HCT116 (cell line): ENCODE measurements around the gene UROS. TPM values are rescaled to one million over a fixed set of nuclear protein-coding genes. Genes with fewer than 3 reads are reported as not detected.

Experiments used
- ATAC-seq: fragments of 200-7000 bp; cut with Tn5 transposase; 2 replicates; pipeline ENCODE4 v1.9.1; 2020; ENCODE audit warnings: mild to moderate bottlenecking, moderate library complexity
- BruUV-seq: library from RNA; stranded (reverse); fragments of 400-500 nt; replicated peaks from 2 replicates; lab custom pipeline; 2021; lab: Mats Ljungman, UMichigan
- CTCF ChIA-PET: fragments of 300-600 bp; sonication (Branson Sonifier 250); formaldehyde crosslinking; loops from one replicate; lab custom pipeline; 2021; ENCODE audit warnings: antibody characterized with exemption; lab: Charles Lee
- POLR2A ChIA-PET: fragments of 300-600, 350-600 bp; sonication (Branson Sonifier 250); formaldehyde crosslinking; loops from one replicate; lab custom pipeline; 2021; ENCODE audit warnings: antibody characterized with exemption; lab: Charles Lee
- RAD21 ChIA-PET, 2 experiments: fragments of 300-600 bp; sonication (Branson Sonifier 250); formaldehyde crosslinking; loops; one replicate each; lab custom pipeline; 2023; ENCODE audit warnings: low total read pairs in 2 of 2; ENCODE audit not compliant: uncharacterized antibody in 2 of 2, unreplicated experiment in 2 of 2, low non-redundant PET in 1 of 2; lab: Charles Lee
- DNase-seq: peaks from one replicate; pipeline ENCODE4 v3.0.0-alpha.2; 2010; ENCODE audit warnings: low read depth, low spot score
- H2AFZ ChIP-seq: fragments of 200-600 bp; shearing (Covaris generic), sonication (generic); 2 replicates; pipeline ENCODE4 v1.6.1; 2017; ENCODE audit warnings: low read depth, mixed run types, mixed read lengths, antibody characterized with exemption, low read length; ENCODE audit not compliant: poor library complexity, severe bottlenecking
- H3K27ac ChIP-seq: 2 replicates; pipeline ENCODE4 v1.5.1; 2012; ENCODE audit warnings: low read depth, low read length
- H3K27me3 ChIP-seq: fragments of 200-600 bp; sonication (generic); 2 replicates; pipeline ENCODE4 v1.6.1; 2016; ENCODE audit warnings: mixed run types, low read length, mixed read lengths; ENCODE audit not compliant: insufficient read depth
- H3K36me3 ChIP-seq, 2 experiments: fragments of 200-500 bp in 1 of 2; fragments of 200-600 bp in 1 of 2; sonication (Bioruptor generic) in 1 of 2; sonication (generic) in 1 of 2; 2 replicates each; pipeline versions ENCODE4 v1.5.1 to v1.6.1; 2014 to 2016; ENCODE audit warnings: low read length in 2 of 2, inconsistent platforms in 1 of 2, mixed read lengths in 1 of 2, mixed run types in 1 of 2; ENCODE audit not compliant: insufficient read depth in 2 of 2, control insufficient read depth in 1 of 2
- H3K4me1 ChIP-seq, 2 experiments: fragments of 200-600 bp in 1 of 2; sonication (generic) in 1 of 2; 2 replicates each; pipeline versions ENCODE4 v1.5.1 to v1.6.1; 2012 to 2017; ENCODE audit warnings: low read length in 2 of 2, inconsistent platforms in 1 of 2, mild to moderate bottlenecking in 1 of 2, mixed read lengths in 1 of 2, mixed run types in 1 of 2, moderate library complexity in 1 of 2; ENCODE audit not compliant: insufficient read depth in 2 of 2, control insufficient read depth in 1 of 2
- H3K4me2 ChIP-seq: fragments of 200-600 bp; sonication (generic); 2 replicates; pipeline ENCODE4 v1.6.1; 2017; ENCODE audit warnings: mixed run types, low read length, mixed read lengths
- H3K4me3 ChIP-seq, 2 experiments: fragments of 200-600 bp in 1 of 2; sonication (generic) in 1 of 2; replicated peaks in 1 of 2; 2 replicates each; pipeline ENCODE4 v1.5.1; 2011 to 2016; ENCODE audit warnings: low read length in 2 of 2, control low read depth in 1 of 2, low read depth in 1 of 2, mild to moderate bottlenecking in 1 of 2, mixed read lengths in 1 of 2, mixed run types in 1 of 2
- H3K79me2 ChIP-seq: fragments of 200-600 bp; sonication (generic); 2 replicates; pipeline ENCODE4 v1.6.1; 2017; ENCODE audit warnings: mild to moderate bottlenecking, mixed run types, low read length, moderate library complexity, mixed read lengths; ENCODE audit not compliant: insufficient read depth
- H3K9ac ChIP-seq: fragments of 200-600 bp; sonication (generic); 2 replicates; pipeline ENCODE4 v1.6.1; 2016; ENCODE audit warnings: low read length, mixed read lengths
- H3K9me2 ChIP-seq: fragments of 200-600 bp; sonication (generic), shearing (Covaris generic); 2 replicates; pipeline ENCODE4 v1.6.1; 2017; ENCODE audit warnings: mixed run types, mild to moderate bottlenecking, moderate library complexity; ENCODE audit not compliant: insufficient read depth
- H3K9me3 ChIP-seq, 2 experiments: fragments of 200-500 bp in 1 of 2; fragments of 200-600 bp in 1 of 2; sonication (Bioruptor generic) in 1 of 2; sonication (generic) in 1 of 2; 2 replicates each; pipeline ENCODE4 v1.6.1; 2014 to 2017; ENCODE audit warnings: low read length in 2 of 2, mixed read lengths in 2 of 2, inconsistent platforms in 1 of 2, low read depth in 1 of 2, mild to moderate bottlenecking in 1 of 2, mixed run types in 1 of 2, moderate library complexity in 1 of 2; ENCODE audit not compliant: control insufficient read depth in 1 of 2, insufficient read depth in 1 of 2
- H4K20me1 ChIP-seq: fragments of 200-600 bp; sonication (generic), shearing (Covaris generic); 2 replicates; pipeline ENCODE4 v1.6.1; 2017; ENCODE audit warnings: mixed run types, mild to moderate bottlenecking, moderate library complexity; ENCODE audit not compliant: insufficient read depth
- CBX3 ChIP-seq: IDR thresholded peaks from 2 replicates; pipeline ENCODE4 v1.6.1; 2012; ENCODE audit warnings: low read depth
- CEBPB ChIP-seq: IDR thresholded peaks from 2 replicates; pipeline ENCODE4 v1.6.1; 2012; ENCODE audit warnings: low read depth
- EGR1 ChIP-seq: IDR thresholded peaks from 2 replicates; pipeline ENCODE4 v1.6.1; 2012; ENCODE audit warnings: low read depth
- ELF1 ChIP-seq: IDR thresholded peaks from 2 replicates; pipeline ENCODE4 v1.6.1; 2012; ENCODE audit warnings: low read depth, borderline replicate concordance
- EZH2phosphoT487 ChIP-seq: fragments of 200-600 bp; IDR thresholded peaks from 2 replicates; pipeline ENCODE4 v1.6.1; 2018; ENCODE audit warnings: antibody characterized with exemption, borderline replicate concordance
- FOSL1 ChIP-seq: IDR thresholded peaks from 2 replicates; pipeline ENCODE4 v1.6.1; 2012; ENCODE audit warnings: low read depth
- JUND ChIP-seq: IDR thresholded peaks from 2 replicates; pipeline ENCODE4 v1.6.1; 2012
- MAX ChIP-seq: IDR thresholded peaks from 2 replicates; pipeline ENCODE4 v1.6.1; 2012
- POLR2A ChIP-seq: IDR thresholded peaks from 2 replicates; pipeline ENCODE4 v1.7.0; 2011; ENCODE audit warnings: borderline replicate concordance; ENCODE audit not compliant: insufficient read depth, insufficient read length; ENCODE audit errors: extremely low read depth
- POLR2AphosphoS5 ChIP-seq: IDR thresholded peaks from 2 replicates; pipeline ENCODE4 v1.6.1; 2011; ENCODE audit warnings: mild to moderate bottlenecking, low read depth, low read length, moderate library complexity
- RAD21 ChIP-seq: IDR thresholded peaks from 2 replicates; pipeline ENCODE4 v1.6.1; 2012; ENCODE audit warnings: low read depth, mild to moderate bottlenecking
- SIN3A ChIP-seq: IDR thresholded peaks from 2 replicates; pipeline ENCODE4 v1.6.1; 2012; ENCODE audit warnings: low read depth
- SP1 ChIP-seq: IDR thresholded peaks from 2 replicates; pipeline ENCODE4 v1.6.1; 2012; ENCODE audit warnings: low read depth
- SRF ChIP-seq: IDR thresholded peaks from 2 replicates; pipeline ENCODE4 v1.6.1; 2012; ENCODE audit warnings: low read depth
- ZFX ChIP-seq: fragments of 450-650 bp; IDR thresholded peaks from 2 replicates; pipeline ENCODE4 v1.6.1; 2017
- ZNF274 ChIP-seq: fragments of 200-500 bp; sonication (Bioruptor generic); IDR thresholded peaks from 2 replicates; pipeline ENCODE4 v1.6.1; 2014; ENCODE audit warnings: mild to moderate bottlenecking, low read depth, low read length, inconsistent platforms
- intact Hi-C: fragments of 100-400 bp; cut with micrococcal nuclease; formaldehyde crosslinking; loops from 2 replicates; pipeline ENCODE4 v1.10.0; 2022
- total RNA-seq: library from RNA; stranded (reverse); gene quantifications from one replicate; pipeline ENCODE4 v1.2.1, GENCODE V29; 2021; ENCODE audit not compliant: unreplicated experiment
- TF ChIP-seq, protein P1 (sequence below): IDR thresholded peaks from 2 replicates; pipeline ENCODE4 v1.6.1; 2012; ENCODE audit warnings: low read depth
- TF ChIP-seq, protein P2 (sequence below), 3 experiments: fragments of 200-600 bp in 1 of 3; sonication (generic) in 1 of 3; IDR thresholded peaks in 2 of 3; conservative IDR thresholded peaks in 1 of 3; 2 replicates each; pipeline ENCODE4 v1.5.1; 2012 to 2017; ENCODE audit warnings: low read depth in 2 of 3, low read length in 2 of 3, antibody characterized with exemption in 1 of 3, borderline replicate concordance in 1 of 3, control low read depth in 1 of 3, mild to moderate bottlenecking in 1 of 3, mixed read lengths in 1 of 3, mixed run types in 1 of 3, moderate library complexity in 1 of 3; ENCODE audit not compliant: insufficient read depth in 1 of 3
- TF ChIP-seq, protein P3 (sequence below): IDR thresholded peaks from 2 replicates; pipeline ENCODE4 v1.6.1; 2011; ENCODE audit warnings: mild to moderate bottlenecking, low read length, moderate library complexity; ENCODE audit not compliant: insufficient replicate concordance; ENCODE audit errors: extremely low read depth

UROS gene
- total RNA-seq, 1 experiment from 2014 or later, result 63.9 TPM

DNA sequence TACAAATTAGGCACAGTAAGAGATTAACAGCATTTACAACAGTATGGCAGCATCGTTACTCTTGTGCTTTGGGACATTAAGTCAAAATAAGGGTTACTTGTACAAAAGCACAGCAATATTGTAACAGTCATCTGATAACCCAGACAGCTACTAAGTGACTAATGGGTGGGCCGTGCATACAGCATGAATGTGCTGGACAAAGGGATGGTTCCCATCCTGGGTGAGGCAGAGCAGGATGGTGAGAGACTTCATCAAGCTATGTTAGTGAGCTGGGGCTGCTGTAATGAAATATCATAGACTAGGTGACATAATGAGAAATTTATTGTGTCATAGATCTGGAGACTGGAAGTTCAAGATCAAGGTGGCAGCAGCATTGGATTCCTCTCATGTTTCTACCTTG, 78.1 kb downstream of the UROS start:
- Histone ChIP-seq H2AFZ (no peak overlapping the region), H3K9me2 (no peaks in the 10 kb centered on the region), H4K20me1 (0 out of 2 replicates have a peak, but pooled peaks cover 5% of the 10 kb centered on the region), H3K4me1 (no peaks in the 10 kb centered on the region), H3K4me3 (no peak overlapping the region), H3K79me2 (no peaks in the 10 kb centered on the region), H3K9me3 (no peaks in the 10 kb centered on the region), H3K27ac (no peak overlapping the region), H3K4me2 (no peak overlapping the region), H3K9ac (no peak overlapping the region), H3K27me3 (no peaks in the 10 kb centered on the region), H3K36me3 (peaks cover 66 to 68% of the 10 kb centered on the region in 2 experiments; a peak in 3 of 4 replicates)
- RAD21 ChIA-PET, result no interaction called here
- POLR2A ChIA-PET, result no interaction called here
- ATAC-seq, result no peak
- no TSS peak for BruUV-seq
- TF ChIP-seq MAX, result no peak
- no peak for TF ChIP-seq JUND
- no peak for TF ChIP-seq FOSL1
- no peak for TF ChIP-seq ELF1
- TF ChIP-seq, protein P1, sequence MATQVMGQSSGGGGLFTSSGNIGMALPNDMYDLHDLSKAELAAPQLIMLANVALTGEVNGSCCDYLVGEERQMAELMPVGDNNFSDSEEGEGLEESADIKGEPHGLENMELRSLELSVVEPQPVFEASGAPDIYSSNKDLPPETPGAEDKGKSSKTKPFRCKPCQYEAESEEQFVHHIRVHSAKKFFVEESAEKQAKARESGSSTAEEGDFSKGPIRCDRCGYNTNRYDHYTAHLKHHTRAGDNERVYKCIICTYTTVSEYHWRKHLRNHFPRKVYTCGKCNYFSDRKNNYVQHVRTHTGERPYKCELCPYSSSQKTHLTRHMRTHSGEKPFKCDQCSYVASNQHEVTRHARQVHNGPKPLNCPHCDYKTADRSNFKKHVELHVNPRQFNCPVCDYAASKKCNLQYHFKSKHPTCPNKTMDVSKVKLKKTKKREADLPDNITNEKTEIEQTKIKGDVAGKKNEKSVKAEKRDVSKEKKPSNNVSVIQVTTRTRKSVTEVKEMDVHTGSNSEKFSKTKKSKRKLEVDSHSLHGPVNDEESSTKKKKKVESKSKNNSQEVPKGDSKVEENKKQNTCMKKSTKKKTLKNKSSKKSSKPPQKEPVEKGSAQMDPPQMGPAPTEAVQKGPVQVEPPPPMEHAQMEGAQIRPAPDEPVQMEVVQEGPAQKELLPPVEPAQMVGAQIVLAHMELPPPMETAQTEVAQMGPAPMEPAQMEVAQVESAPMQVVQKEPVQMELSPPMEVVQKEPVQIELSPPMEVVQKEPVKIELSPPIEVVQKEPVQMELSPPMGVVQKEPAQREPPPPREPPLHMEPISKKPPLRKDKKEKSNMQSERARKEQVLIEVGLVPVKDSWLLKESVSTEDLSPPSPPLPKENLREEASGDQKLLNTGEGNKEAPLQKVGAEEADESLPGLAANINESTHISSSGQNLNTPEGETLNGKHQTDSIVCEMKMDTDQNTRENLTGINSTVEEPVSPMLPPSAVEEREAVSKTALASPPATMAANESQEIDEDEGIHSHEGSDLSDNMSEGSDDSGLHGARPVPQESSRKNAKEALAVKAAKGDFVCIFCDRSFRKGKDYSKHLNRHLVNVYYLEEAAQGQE, result no peak
- TF ChIP-seq SIN3A, result no peak
- TF ChIP-seq RAD21, result no peak
- TF ChIP-seq EGR1, result no peak
- TF ChIP-seq EZH2phosphoT487, result no peak
- TF ChIP-seq SRF, result no peak
- no peak for TF ChIP-seq POLR2A
- no peak for TF ChIP-seq ZFX
- TF ChIP-seq CBX3, result no peak
- no peak for TF ChIP-seq ZNF274
- TF ChIP-seq, protein P2, sequence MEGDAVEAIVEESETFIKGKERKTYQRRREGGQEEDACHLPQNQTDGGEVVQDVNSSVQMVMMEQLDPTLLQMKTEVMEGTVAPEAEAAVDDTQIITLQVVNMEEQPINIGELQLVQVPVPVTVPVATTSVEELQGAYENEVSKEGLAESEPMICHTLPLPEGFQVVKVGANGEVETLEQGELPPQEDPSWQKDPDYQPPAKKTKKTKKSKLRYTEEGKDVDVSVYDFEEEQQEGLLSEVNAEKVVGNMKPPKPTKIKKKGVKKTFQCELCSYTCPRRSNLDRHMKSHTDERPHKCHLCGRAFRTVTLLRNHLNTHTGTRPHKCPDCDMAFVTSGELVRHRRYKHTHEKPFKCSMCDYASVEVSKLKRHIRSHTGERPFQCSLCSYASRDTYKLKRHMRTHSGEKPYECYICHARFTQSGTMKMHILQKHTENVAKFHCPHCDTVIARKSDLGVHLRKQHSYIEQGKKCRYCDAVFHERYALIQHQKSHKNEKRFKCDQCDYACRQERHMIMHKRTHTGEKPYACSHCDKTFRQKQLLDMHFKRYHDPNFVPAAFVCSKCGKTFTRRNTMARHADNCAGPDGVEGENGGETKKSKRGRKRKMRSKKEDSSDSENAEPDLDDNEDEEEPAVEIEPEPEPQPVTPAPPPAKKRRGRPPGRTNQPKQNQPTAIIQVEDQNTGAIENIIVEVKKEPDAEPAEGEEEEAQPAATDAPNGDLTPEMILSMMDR (IDR thresholded peaks at IDR 0.05 in 2 of 3, conservative IDR thresholded peaks at IDR 0.05 in 1 of 3; ENCODE audit: borderline replicate concordance in 1 of 3, insufficient read depth in 1 of 3, low read depth in 2 of 3, low read length in 2 of 3), result no peak
- TF ChIP-seq POLR2AphosphoS5, result no peak
- TF ChIP-seq CEBPB, result no peak
- TF ChIP-seq, protein P3, sequence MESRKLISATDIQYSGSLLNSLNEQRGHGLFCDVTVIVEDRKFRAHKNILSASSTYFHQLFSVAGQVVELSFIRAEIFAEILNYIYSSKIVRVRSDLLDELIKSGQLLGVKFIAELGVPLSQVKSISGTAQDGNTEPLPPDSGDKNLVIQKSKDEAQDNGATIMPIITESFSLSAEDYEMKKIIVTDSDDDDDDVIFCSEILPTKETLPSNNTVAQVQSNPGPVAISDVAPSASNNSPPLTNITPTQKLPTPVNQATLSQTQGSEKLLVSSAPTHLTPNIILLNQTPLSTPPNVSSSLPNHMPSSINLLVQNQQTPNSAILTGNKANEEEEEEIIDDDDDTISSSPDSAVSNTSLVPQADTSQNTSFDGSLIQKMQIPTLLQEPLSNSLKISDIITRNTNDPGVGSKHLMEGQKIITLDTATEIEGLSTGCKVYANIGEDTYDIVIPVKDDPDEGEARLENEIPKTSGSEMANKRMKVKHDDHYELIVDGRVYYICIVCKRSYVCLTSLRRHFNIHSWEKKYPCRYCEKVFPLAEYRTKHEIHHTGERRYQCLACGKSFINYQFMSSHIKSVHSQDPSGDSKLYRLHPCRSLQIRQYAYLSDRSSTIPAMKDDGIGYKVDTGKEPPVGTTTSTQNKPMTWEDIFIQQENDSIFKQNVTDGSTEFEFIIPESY, result no peak
- no peak for TF ChIP-seq SP1
- CTCF ChIA-PET, result no interaction called here
- DNase-seq, result no peak
- intact Hi-C loops, result loop anchor here (5.0 kb wide), 1 partner anchor 642 kb away; the partner anchor contains the start of gene ADAM12
